Stomach (tissue), 4 donors: ENCODE results near the gene NFATC1.

Source experiments
- EP300 ChIP-seq: sonication (generic); formaldehyde crosslinking; IDR thresholded peaks from one replicate; pipeline ENCODE4 v1.6.1; 2017; ENCODE audit warnings: antibody characterized with exemption
- POLR2A ChIP-seq, 4 donors: fragments of 450-650 bp; IDR thresholded peaks; one replicate each; pipeline ENCODE4 v1.6.1; 2016; ENCODE audit warnings: antibody characterized with exemption in 4 of 4, control low read depth in 2 of 4, mild to moderate bottlenecking in 1 of 4, moderate library complexity in 1 of 4

- TF ChIP-seq EP300 (no peak), POLR2A (IDR thresholded peaks at IDR 0.05) (no peak)
These were observed 42.5 kb upstream of the NFATC1 start for GRCh38 chr18:79353267-79353666.
